Smooth muscle cell (in vitro differentiated cells): ENCODE data around the gene ZRANB3. TPM values are rescaled to one million over a fixed set of nuclear protein-coding genes. Genes with fewer than 3 reads are reported as not detected.
"Not testable (repeated sequence)": the region's sequence is repeated elsewhere in the genome, so short reads cannot be mapped to it uniquely, and the experiment has no call there.

Experiments used
- DNase-seq: peaks from one replicate; lab custom pipeline; 2025; ENCODE audit not compliant: unreplicated experiment; lab: John Stamatoyannopoulos, UW
- H2AFZ ChIP-seq: fragments of 200-600 bp; sonication (generic); 2 replicates; pipeline ENCODE4 v1.6.0; 2016; ENCODE audit warnings: antibody characterized with exemption, low read depth, mild to moderate bottlenecking
- H3F3A ChIP-seq: fragments of 200-600 bp; sonication (generic); 2 replicates; pipeline ENCODE4 v1.6.0; 2017; ENCODE audit warnings: antibody characterized with exemption, low read depth
- H3K27ac ChIP-seq: fragments of 200-600 bp; sonication (generic); 2 replicates; pipeline ENCODE4 v1.5.1; 2016; ENCODE audit warnings: low read depth, mild to moderate bottlenecking
- H3K27me3 ChIP-seq: fragments of 200-600 bp; sonication (generic); 2 replicates; pipeline ENCODE4 v1.6.1; 2016; ENCODE audit warnings: low read depth, mild to moderate bottlenecking
- H3K36me3 ChIP-seq: fragments of 200-600 bp; sonication (generic); 2 replicates; pipeline ENCODE4 v1.5.1; 2016; ENCODE audit warnings: low read depth
- H3K4me1 ChIP-seq: fragments of 200-600 bp; sonication (generic); 2 replicates; pipeline ENCODE4 v1.5.1; 2016; ENCODE audit warnings: low read depth
- H3K4me2 ChIP-seq: fragments of 200-600 bp; sonication (generic); 2 replicates; pipeline ENCODE4 v1.6.0; 2016; ENCODE audit warnings: mild to moderate bottlenecking
- H3K4me3 ChIP-seq: fragments of 200-600 bp; sonication (generic); 2 replicates; pipeline ENCODE4 v1.5.1; 2016; ENCODE audit warnings: mild to moderate bottlenecking
- H3K79me2 ChIP-seq: fragments of 200-600 bp; sonication (generic); 2 replicates; pipeline ENCODE4 v1.6.0; 2016; ENCODE audit warnings: low read depth, mild to moderate bottlenecking
- H3K9ac ChIP-seq: fragments of 200-600 bp; sonication (generic); 2 replicates; pipeline ENCODE4 v1.6.0; 2016; ENCODE audit warnings: low read depth
- H3K9me3 ChIP-seq: fragments of 200-600 bp; sonication (generic); replicated peaks from 2 replicates; pipeline ENCODE4 v1.5.1; 2016; ENCODE audit warnings: low read depth
- H4K20me1 ChIP-seq: fragments of 200-600 bp; sonication (generic); 2 replicates; pipeline ENCODE4 v1.6.0; 2016; ENCODE audit warnings: low read depth
- CTCF ChIP-seq: fragments of 200-600 bp; sonication (generic); IDR thresholded peaks from 2 replicates; pipeline ENCODE4 v1.5.1; 2017; ENCODE audit warnings: borderline replicate concordance, mild to moderate bottlenecking, antibody characterized with exemption; ENCODE audit not compliant: insufficient read depth, poor library complexity, severe bottlenecking
- WGBS: methylation state at CpG from one replicate; pipeline ENCODE4 v1.1.7; 2016; ENCODE audit warnings: low lambda C conversion rate; 5-methylcytosine and 5-hydroxymethylcytosine counted together
- polyA plus RNA-seq: library from polyadenylated mRNA; unstranded; fragments of >200 nt; fragmentation: Nextera tagmentation; extraction: Ambion mirVana; gene quantifications from 2 replicates; pipeline ENCODE4 v1.2.1, GENCODE V29; 2016
- total RNA-seq: library from RNA; depleted of rRNA; stranded (reverse); fragments of >200 nt; gene quantifications from 2 replicates; pipeline ENCODE4 v1.2.3, GENCODE V29; 2014

ZRANB3 gene
- total and polyA plus RNA-seq, 2 experiments from 2014 or later = 1.9 to 4.1 TPM

GRCh38 chr2:135094508-135094907 lies 436.5 kb downstream of the ZRANB3 start:
- 26% methylated on average over 2 of the region's 2 CpGs for WGBS
- TF ChIP-seq CTCF = no peak

GRCh38 chr2:135093670-135094330 lies 437.2 kb downstream of the ZRANB3 start:
- Histone ChIP-seq H2AFZ (no peak overlapping the region), H3K9me3 (peaks cover 3% of the 10 kb centered on the region), H3K36me3 (no peaks in the 10 kb centered on the region), H3K4me3 (no peak overlapping the region), H3K79me2 (peaks cover 21% of the 10 kb centered on the region), H4K20me1 (peaks cover 65% of the 10 kb centered on the region), H3F3A (peaks cover 4% of the 10 kb centered on the region), H3K4me1 (no peaks in the 10 kb centered on the region), H3K9ac (no peak overlapping the region), H3K27ac (no peak overlapping the region), H3K27me3 (no peaks in the 10 kb centered on the region), H3K4me2 (no peak overlapping the region)
- no peak for DNase-seq
- no peak for TF ChIP-seq CTCF
- WGBS = 83% methylated on average over 3 of the region's 3 CpGs

More at GRCh38 chr2:135094508-135094907, 436.5 kb downstream of the ZRANB3 start:
- H3K36me3 ChIP-seq = no peaks in the 10 kb centered on the region
- H3K4me3 ChIP-seq = no peak overlapping the region
- H3K9me3 ChIP-seq = no peaks in the 10 kb centered on the region
- H3K4me2 ChIP-seq = no peak overlapping the region
- peaks cover 17% of the 10 kb centered on the region for H3K79me2 ChIP-seq
- H3K27me3 ChIP-seq = no peaks in the 10 kb centered on the region
- H4K20me1 ChIP-seq = peaks cover 65% of the 10 kb centered on the region
- H3K27ac ChIP-seq = no peak overlapping the region
- DNase-seq = no peak
- peaks cover 4% of the 10 kb centered on the region for H3F3A ChIP-seq
- no peaks in the 10 kb centered on the region for H3K4me1 ChIP-seq
- no peak overlapping the region for H2AFZ ChIP-seq
- no peak overlapping the region for H3K9ac ChIP-seq

GRCh38 chr2:135093193-135093592 lies 437.8 kb downstream of the ZRANB3 start:
- Histone ChIP-seq H4K20me1 (peaks cover 63% of the 10 kb centered on the region), H3K4me3 (no peak overlapping the region), H3K9me3 (peaks cover 4% of the 10 kb centered on the region), H3F3A (peaks cover 4% of the 10 kb centered on the region), H3K9ac (no peak overlapping the region), H2AFZ (no peak overlapping the region), H3K4me1 (no peaks in the 10 kb centered on the region), H3K27ac (no peak overlapping the region), H3K79me2 (peaks cover 22% of the 10 kb centered on the region), H3K27me3 (no peaks in the 10 kb centered on the region), H3K4me2 (no peak overlapping the region), H3K36me3 (no peaks in the 10 kb centered on the region)
- TF ChIP-seq CTCF = no peak
- DNase-seq = no peak

GRCh38 chr2:135091681-135092080 lies 439.3 kb downstream of the ZRANB3 start:
- no peak for TF ChIP-seq CTCF
- H3K27me3 ChIP-seq = no peaks in the 10 kb centered on the region
- DNase-seq = no peak
- H3K79me2 ChIP-seq = peaks cover 34% of the 10 kb centered on the region
- H2AFZ ChIP-seq = no peak overlapping the region
- no peaks in the 10 kb centered on the region for H3K4me1 ChIP-seq
- H3K9ac ChIP-seq = no peak overlapping the region
- H3K36me3 ChIP-seq = no peaks in the 10 kb centered on the region
- peaks cover 4% of the 10 kb centered on the region for H3K9me3 ChIP-seq
- H4K20me1 ChIP-seq = peaks cover 70% of the 10 kb centered on the region
- H3K4me3 ChIP-seq = no peak overlapping the region
- no peak overlapping the region for H3K4me2 ChIP-seq
- H3K27ac ChIP-seq = no peak overlapping the region
- WGBS = 95% methylated on average over 1 of the region's 1 CpG
- peaks cover 4% of the 10 kb centered on the region for H3F3A ChIP-seq

- H3K27ac ChIP-seq, H3K9me3 ChIP-seq, DNase-seq, H3K4me3 ChIP-seq, H3F3A ChIP-seq, H3K4me2 ChIP-seq, H2AFZ ChIP-seq, H3K9ac ChIP-seq, H3K27me3 ChIP-seq, H3K4me1 ChIP-seq, H3K36me3 ChIP-seq: not testable (repeated sequence)
- peaks cover 89% of the 10 kb centered on the region for H4K20me1 ChIP-seq
- peaks cover 44% of the 10 kb centered on the region for H3K79me2 ChIP-seq
- WGBS = 98% methylated on average over 4 of the region's 4 CpGs
Observed at GRCh38 chr2:135089597-135089996, 441.4 kb downstream of the ZRANB3 start.
